Heart right ventricle (tissue), 16 donors: Measurements from ENCODE around the gene PRADC1. TPM values are rescaled to one million over a fixed set of nuclear protein-coding genes. Genes with fewer than 3 reads are reported as not detected.
A peak's percentile ranks its signal among the peaks of the same experiment; 100 is the strongest.

ENCODE experiments used
- ATAC-seq, 8 donors: fragments of 200-7000 bp; cut with Tn5 transposase; one replicate each; pipeline ENCODE4 v1.9.1; 2020; ENCODE audit warnings: mild to moderate bottlenecking in 8 of 8, moderate library complexity in 8 of 8, moderate number of reproducible peaks in 1 of 8
- DNase-seq, 2 donors: peaks; one replicate each; pipeline ENCODE4 v3.0.0-alpha.2; 2020
- H3K27ac ChIP-seq, 10 donors: fragments of 200-600 bp; sonication (generic) in 2 of 10; one replicate each; pipeline versions ENCODE4 v1.5.0 to v1.8.0; 2020 to 2022; ENCODE audit warnings: mild to moderate bottlenecking in 3 of 10
- H3K27me3 ChIP-seq, 7 donors: fragments of 200-600 bp; one replicate each; pipeline ENCODE4 v1.8.0; 2021 to 2022; ENCODE audit warnings: mild to moderate bottlenecking in 2 of 7
- H3K36me3 ChIP-seq, 9 donors: fragments of 200-600 bp; sonication (generic) in 1 of 9; one replicate each; pipeline versions ENCODE4 v1.5.0 to v1.8.0; 2020 to 2022; ENCODE audit warnings: mild to moderate bottlenecking in 2 of 9
- H3K4me1 ChIP-seq, 9 donors: fragments of 200-600 bp; sonication (generic) in 1 of 9; one replicate each; pipeline versions ENCODE4 v1.5.0 to v1.8.0; 2020 to 2022; ENCODE audit warnings: mild to moderate bottlenecking in 4 of 9
- H3K4me3 ChIP-seq, 10 donors: fragments of 200-600 bp; sonication (generic) in 2 of 10; one replicate each; pipeline versions ENCODE4 v1.5.0 to v1.8.0; 2020 to 2022; ENCODE audit warnings: mild to moderate bottlenecking in 7 of 10, moderate library complexity in 2 of 10
- H3K9me3 ChIP-seq, 11 donors: fragments of 200-600 bp in 10 of 11; sonication (generic) in 2 of 11; one replicate each; pipeline versions ENCODE4 v1.5.0 to v1.8.0; 2013 to 2022; ENCODE audit warnings: mild to moderate bottlenecking in 2 of 11, control low read depth in 1 of 11, moderate library complexity in 1 of 11
- WGBS, 2 donors: extraction: QIAGEN DNeasy Blood & Tissue Kit; methylation state at CpG; one replicate each; pipeline ENCODE4 v1.1.7; 2013; ENCODE audit warnings: inconsistent platforms in 1 of 2; 5-methylcytosine and 5-hydroxymethylcytosine counted together
- intact Hi-C, 10 donors: fragments of 100-400 bp; cut with DNase I; formaldehyde crosslinking; loops; one replicate each; pipeline versions ENCODE4 v1.11.1 to v1.14.2; 2022
- polyA plus RNA-seq, 2 donors: library from polyadenylated mRNA; stranded (reverse); fragments of 200-250 nt; gene quantifications; one replicate each; pipeline ENCODE4 v1.2.3, GENCODE V29; 2013
- total RNA-seq, 10 donors: library from RNA; stranded (reverse); fragmentation: NEBNext Ultra II Directional in 3 of 10; extraction: Animal tissue kit (Norgen Biotek cat#: 25700) in 3 of 10; gene quantifications; one replicate each; pipeline versions ENCODE4 v1.2.1 to v1.2.4, GENCODE V29; 2021 to 2023
- TF ChIP-seq, protein P1 (sequence below), 9 donors: fragments of 200-600 bp; sonication (generic) in 2 of 9; IDR thresholded peaks; one replicate each; pipeline versions ENCODE4 v1.5.0 to v1.8.0; 2021 to 2022; ENCODE audit warnings: antibody characterized with exemption in 9 of 9, mild to moderate bottlenecking in 5 of 9, moderate library complexity in 1 of 9
- donor health status: Arrhythmogenic right ventricular cardiomyopathy.
- donor health status: ischemic (EF 13 %, LVEDD 7.1; RV severe dilation, severe dysfunction).
- donor health status: healthy with polysubstance abuse.
- donor health status: DM: no; HTN: yes; CAD: no.
- donor health status: DM: no; HTN: no; CAD: no.
- donor health status: ischemic (EF 25% LVEDD 6.9; RV normal size, moderate dysfunction).
- donor health status: ischemic (EF 25% LVEDD 5.7; RV mildly dilated, moderate dysfunction).
- donor health status: healthy.
- donor health status: DM: yes; HTN: yes; CAD: no.
- donor health status: Ischemic cardiomyopathy.
- donor health status: ischemic (EF 35%, LVEDD 5.7; RV mildly dilated, moderate dysfunction).
- donor health status: nonischemic (EF 11% LVEDD 7.7; RV severe dilation, severe dysfunction).
- donor health status: DM: yes; HTN: yes; CAD: no.
- donor health status: PGD.
- donor health status: ischemic (EF 29% LVEDD 5.4; RV normal size, mild dysfunction).
- donor health status: nonischemic (EF 23%, LVEDD 6.1; RV moderate dilation, normal function).

Gene PRADC1
- total and polyA plus RNA-seq, 12 donors = 61.2 to 221 (median 78.8) TPM

DNA sequence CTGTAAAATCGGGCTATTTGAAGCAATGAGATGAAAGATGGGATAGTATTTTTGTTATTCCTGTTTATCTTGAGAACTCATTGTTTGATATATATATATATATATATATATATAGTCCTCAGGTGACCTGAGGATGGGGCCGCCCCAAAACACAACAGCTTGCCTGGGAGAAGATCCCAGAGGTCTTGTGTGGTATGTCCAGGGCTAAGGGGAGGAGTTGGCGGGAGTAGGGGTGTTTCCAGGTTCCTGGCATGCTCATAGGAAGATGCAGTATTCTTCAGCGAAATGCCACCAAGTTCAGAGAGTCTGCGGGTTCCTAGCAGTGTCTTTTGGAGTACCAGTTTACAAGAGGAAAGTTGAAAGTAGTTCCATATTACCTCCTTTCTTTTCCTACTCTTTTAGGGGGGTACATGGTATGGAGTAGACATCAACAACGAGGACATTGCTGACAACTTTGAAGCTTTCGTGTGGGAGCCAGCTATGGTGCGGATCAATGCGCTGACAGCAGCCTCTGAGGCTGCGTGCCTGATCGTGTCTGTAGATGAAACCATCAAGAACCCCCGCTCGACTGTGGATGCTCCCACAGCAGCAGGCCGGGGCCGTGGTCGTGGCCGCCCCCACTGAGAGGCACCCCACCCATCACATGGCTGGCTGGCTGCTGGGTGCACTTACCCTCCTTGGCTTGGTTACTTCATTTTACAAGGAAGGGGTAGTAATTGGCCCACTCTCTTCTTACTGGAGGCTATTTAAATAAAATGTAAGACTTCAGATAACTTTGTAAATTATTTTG is 19.4 kb upstream of the PRADC1 start:
- H3K9me3 ChIP-seq = no peaks in the 10 kb centered on the region
- no peak for ATAC-seq

DNA sequence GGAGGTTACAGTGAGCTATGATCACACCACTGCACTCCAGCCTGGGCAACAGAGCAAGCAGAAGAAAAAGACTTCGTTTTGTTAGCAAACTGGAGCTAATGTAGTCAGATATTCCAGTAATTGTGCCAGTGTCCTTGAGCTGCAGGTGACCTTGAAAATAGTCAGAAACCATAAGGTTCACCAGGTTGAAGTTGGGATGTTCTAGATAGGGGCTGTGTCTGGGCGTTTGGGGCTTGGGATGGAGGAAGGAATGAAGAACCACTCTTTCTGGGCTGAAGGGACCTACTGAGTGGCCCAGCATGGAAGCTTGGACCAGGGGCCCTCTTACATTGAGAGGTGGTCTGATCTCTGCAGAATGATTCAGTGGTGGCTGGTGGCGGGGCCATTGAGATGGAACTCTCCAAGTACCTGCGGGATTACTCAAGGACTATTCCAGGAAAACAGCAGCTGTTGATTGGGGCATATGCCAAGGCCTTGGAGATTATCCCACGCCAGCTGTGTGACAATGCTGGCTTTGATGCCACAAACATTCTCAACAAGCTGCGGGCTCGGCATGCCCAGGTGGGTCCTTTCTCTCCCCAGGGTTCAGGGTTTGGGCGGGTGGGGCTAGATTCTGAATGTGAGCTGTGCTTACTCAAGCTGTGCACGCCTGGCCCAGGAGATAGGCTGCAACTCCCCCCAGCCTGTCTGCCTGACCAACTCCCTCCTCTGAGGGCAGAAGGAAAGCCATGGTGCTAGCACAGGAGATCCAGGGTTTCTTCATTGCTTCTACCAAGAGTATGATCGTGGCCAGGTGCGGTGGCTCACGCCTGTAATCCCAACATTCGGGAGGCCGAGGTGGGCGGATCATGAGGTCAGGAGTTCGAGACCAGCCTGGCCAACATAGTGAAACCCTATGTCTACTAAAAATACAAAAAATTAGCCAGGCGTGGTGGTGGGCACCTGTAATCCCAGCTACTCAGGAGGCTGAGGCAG is 18.1 kb upstream of the PRADC1 start:
- ATAC-seq = no peak
- intact Hi-C loops = no loop called here
- 90 to 92% methylated on average over 17 of the region's 17 CpGs for whole genome bisulfite sequencing, 2 donors
- no peak for DNase-seq
- Histone ChIP-seq H3K9me3 (no peaks in the 10 kb centered on the region), H3K36me3 (peaks cover 5 to 91% (median 77%) of the 10 kb centered on the region in 9 donors), H3K4me1 (peaks cover 0 to 3% (median 0%) of the 10 kb centered on the region in 9 donors), H3K27me3 (no peaks in the 10 kb centered on the region), H3K27ac (no peak overlapping the region), H3K4me3 (no peak overlapping the region)
- TF ChIP-seq, protein P1, sequence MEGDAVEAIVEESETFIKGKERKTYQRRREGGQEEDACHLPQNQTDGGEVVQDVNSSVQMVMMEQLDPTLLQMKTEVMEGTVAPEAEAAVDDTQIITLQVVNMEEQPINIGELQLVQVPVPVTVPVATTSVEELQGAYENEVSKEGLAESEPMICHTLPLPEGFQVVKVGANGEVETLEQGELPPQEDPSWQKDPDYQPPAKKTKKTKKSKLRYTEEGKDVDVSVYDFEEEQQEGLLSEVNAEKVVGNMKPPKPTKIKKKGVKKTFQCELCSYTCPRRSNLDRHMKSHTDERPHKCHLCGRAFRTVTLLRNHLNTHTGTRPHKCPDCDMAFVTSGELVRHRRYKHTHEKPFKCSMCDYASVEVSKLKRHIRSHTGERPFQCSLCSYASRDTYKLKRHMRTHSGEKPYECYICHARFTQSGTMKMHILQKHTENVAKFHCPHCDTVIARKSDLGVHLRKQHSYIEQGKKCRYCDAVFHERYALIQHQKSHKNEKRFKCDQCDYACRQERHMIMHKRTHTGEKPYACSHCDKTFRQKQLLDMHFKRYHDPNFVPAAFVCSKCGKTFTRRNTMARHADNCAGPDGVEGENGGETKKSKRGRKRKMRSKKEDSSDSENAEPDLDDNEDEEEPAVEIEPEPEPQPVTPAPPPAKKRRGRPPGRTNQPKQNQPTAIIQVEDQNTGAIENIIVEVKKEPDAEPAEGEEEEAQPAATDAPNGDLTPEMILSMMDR (IDR thresholded peaks at IDR 0.05) = no peak

More for the DNA sequence above, 19.4 kb upstream of the PRADC1 start:
- Histone ChIP-seq H3K36me3 (peaks cover 5 to 78% (median 64%) of the 10 kb centered on the region in 9 donors), H3K4me1 (peaks cover 0 to 3% (median 0%) of the 10 kb centered on the region in 9 donors), H3K27me3 (no peaks in the 10 kb centered on the region), H3K27ac (no peak overlapping the region), H3K4me3 (no peak overlapping the region)
- WGBS, 2 donors = 89 to 90% methylated on average over 17 of the region's 17 CpGs
- no peak for DNase-seq
- intact Hi-C loops = no loop called here
- TF ChIP-seq, protein P1 (IDR thresholded peaks at IDR 0.05) = no peak

DNA sequence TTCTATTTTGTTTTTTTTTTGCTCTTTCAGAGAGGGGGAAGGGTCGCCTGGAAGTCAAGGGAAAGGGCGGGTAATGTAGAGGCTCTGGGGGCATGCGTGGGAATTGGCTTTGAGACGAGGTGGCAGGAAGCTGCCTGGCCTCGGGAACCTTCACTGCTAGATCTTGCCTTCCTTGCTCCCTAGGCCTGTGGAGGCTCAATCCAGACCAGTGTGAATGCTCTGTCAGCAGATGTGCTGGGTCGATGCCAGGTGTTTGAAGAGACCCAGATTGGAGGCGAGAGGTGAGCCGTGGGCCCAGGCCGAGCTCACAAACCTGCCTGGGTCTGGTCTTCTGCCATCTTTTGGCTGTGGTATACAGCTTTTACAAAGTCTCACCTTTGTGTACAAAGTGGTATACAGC is 16.6 kb upstream of the PRADC1 start:
- Histone ChIP-seq H3K27me3 (no peaks in the 10 kb centered on the region), H3K9me3 (no peaks in the 10 kb centered on the region), H3K4me3 (no peak overlapping the region), H3K36me3 (peaks cover 5 to 100% (median 91%) of the 10 kb centered on the region in 9 donors), H3K4me1 (peaks cover 0 to 3% (median 0%) of the 10 kb centered on the region in 9 donors), H3K27ac (no peak overlapping the region)
- intact Hi-C loops = no loop called here
- no peak for DNase-seq
- 40 to 55% methylated on average over 9 of the region's 9 CpGs for WGBS, 2 donors
- peak in 1 of 8 donors; percentile 24 for ATAC-seq
- TF ChIP-seq, protein P1 (IDR thresholded peaks at IDR 0.05) = no peak

DNA sequence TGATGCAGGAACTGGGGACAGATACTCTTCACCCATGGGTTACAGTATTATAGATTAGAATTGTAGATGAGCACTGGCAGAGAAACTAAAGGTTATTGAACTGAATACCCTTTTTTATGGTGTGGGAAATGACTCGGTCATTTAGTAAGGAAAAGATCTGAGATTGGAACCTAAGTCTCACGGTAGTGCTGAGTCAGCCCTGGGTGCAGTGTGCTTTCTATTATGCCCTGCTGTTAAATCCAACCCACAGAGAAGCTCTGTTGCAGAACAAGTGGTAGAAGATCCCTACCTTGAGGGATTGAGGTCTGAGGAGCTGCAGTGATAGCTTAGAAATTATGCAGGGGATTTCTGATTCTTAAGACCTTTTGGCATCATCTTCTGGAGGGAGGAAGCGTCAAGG is 13.8 kb upstream of the PRADC1 start:
- H3K4me1 ChIP-seq = peaks cover 0 to 15% (median 8%) of the 10 kb centered on the region in 9 donors
- ATAC-seq (no peak), DNase-seq (no peak)
- H3K36me3 ChIP-seq = peaks cover 0 to 100% (median 79%) of the 10 kb centered on the region in 9 donors
- no peak overlapping the region for H3K27ac ChIP-seq
- WGBS, 2 donors = 84 to 85% methylated on average over 3 of the region's 3 CpGs
- H3K4me3 ChIP-seq = no peak overlapping the region
- no peaks in the 10 kb centered on the region for H3K27me3 ChIP-seq
- TF ChIP-seq, protein P1 (IDR thresholded peaks at IDR 0.05) = no peak
- intact Hi-C loops = no loop called here
- H3K9me3 ChIP-seq = no peaks in the 10 kb centered on the region
